ENCODE data around the gene C10orf90. TPM values are rescaled to one million over a fixed set of nuclear protein-coding genes. Genes with fewer than 3 reads are reported as not detected.

Gene C10orf90
- total RNA-seq, 1 experiment from 2014 or later, result 0.59 TPM

GRCh38 chr10:126583552-126584200, 86.8 kb downstream of the C10orf90 start:
- H3K4me2 ChIP-seq, result no peak overlapping the region
- intact Hi-C loops (cut with micrococcal nuclease; ENCODE audit: unreplicated experiment), result no loop called here
- CTCF ChIA-PET, result no interaction called here
- no peaks in the 10 kb centered on the region for H3K9me3 ChIP-seq (ENCODE audit: insufficient read depth, low read depth)
- POLR2A ChIA-PET (ENCODE audit: unreplicated experiment), result no interaction called here
- no peaks in the 10 kb centered on the region for H3K4me1 ChIP-seq (replicated peaks; ENCODE audit: insufficient read depth)
- H4K20me1 ChIP-seq (ENCODE audit: insufficient read depth), result no peaks in the 10 kb centered on the region
- 0 out of 2 replicates have a peak, but pooled peaks cover 4% of the 10 kb centered on the region for H3K27me3 ChIP-seq (ENCODE audit: insufficient read depth, low read depth)
- no peak overlapping the region for H3K4me3 ChIP-seq
- H3K36me3 ChIP-seq (ENCODE audit: low read depth), result no peaks in the 10 kb centered on the region
- BruUV-seq (replicated peaks), result no TSS peak
- no peaks in the 10 kb centered on the region for H3K9me2 ChIP-seq (ENCODE audit: insufficient read depth)
- H3K27ac ChIP-seq, result no peak overlapping the region
- no peak for TF ChIP-seq CTCF (conservative IDR thresholded peaks at IDR 0.05)
- TF ChIP-seq EZH2 (IDR thresholded peaks at IDR 0.05; ENCODE audit: low read depth), result no peak
- no peak overlapping the region for H2AFZ ChIP-seq
- no peaks in the 10 kb centered on the region for H3F3A ChIP-seq (ENCODE audit: insufficient read depth, low read depth)
- no peaks in the 10 kb centered on the region for H3K79me2 ChIP-seq (ENCODE audit: low read depth)
- DNase-seq, result no peak

GRCh38 chr10:126581648-126582046, 88.8 kb downstream of the C10orf90 start:
- Histone ChIP-seq H3K4me3 (no peak overlapping the region), H3F3A (ENCODE audit: insufficient read depth, low read depth) (no peaks in the 10 kb centered on the region), H3K79me2 (ENCODE audit: low read depth) (no peaks in the 10 kb centered on the region), H3K4me1 (replicated peaks; ENCODE audit: insufficient read depth) (no peaks in the 10 kb centered on the region), H4K20me1 (ENCODE audit: insufficient read depth) (no peaks in the 10 kb centered on the region), H3K36me3 (ENCODE audit: low read depth) (no peaks in the 10 kb centered on the region), H2AFZ (no peak overlapping the region), H3K4me2 (no peak overlapping the region), H3K27ac (no peak overlapping the region), H3K9me3 (ENCODE audit: insufficient read depth, low read depth) (no peaks in the 10 kb centered on the region), H3K9me2 (ENCODE audit: insufficient read depth) (no peaks in the 10 kb centered on the region), H3K27me3 (ENCODE audit: insufficient read depth, low read depth) (0 out of 2 replicates have a peak, but pooled peaks cover 4% of the 10 kb centered on the region)
- intact Hi-C loops (cut with micrococcal nuclease; ENCODE audit: unreplicated experiment), result no loop called here
- CTCF ChIA-PET, result no interaction called here
- no TSS peak for BruUV-seq (replicated peaks)
- TF ChIP-seq EZH2 (IDR thresholded peaks at IDR 0.05; ENCODE audit: low read depth) (no peak), CTCF (conservative IDR thresholded peaks at IDR 0.05) (no peak)
- POLR2A ChIA-PET (ENCODE audit: unreplicated experiment), result no interaction called here
- no peak for DNase-seq

- 0 out of 2 replicates have a peak, but pooled peaks cover 4% of the 10 kb centered on the region for H3K27me3 ChIP-seq (ENCODE audit: insufficient read depth, low read depth)
- H3K36me3 ChIP-seq (ENCODE audit: low read depth), result no peaks in the 10 kb centered on the region
- H3K9me2 ChIP-seq (ENCODE audit: insufficient read depth), result no peaks in the 10 kb centered on the region
- no peak for DNase-seq
- no TSS peak for BruUV-seq (replicated peaks)
- H3F3A ChIP-seq (ENCODE audit: insufficient read depth, low read depth), result no peaks in the 10 kb centered on the region
- ChIA-PET CTCF (no interaction called here), POLR2A (ENCODE audit: unreplicated experiment) (no interaction called here)
- H4K20me1 ChIP-seq (ENCODE audit: insufficient read depth), result no peaks in the 10 kb centered on the region
- no peaks in the 10 kb centered on the region for H3K79me2 ChIP-seq (ENCODE audit: low read depth)
- intact Hi-C loops (cut with micrococcal nuclease; ENCODE audit: unreplicated experiment), result no loop called here
- no peak overlapping the region for H3K4me3 ChIP-seq
- H3K27ac ChIP-seq, result no peak overlapping the region
- no peak overlapping the region for H3K4me2 ChIP-seq
- H2AFZ ChIP-seq, result no peak overlapping the region
- no peaks in the 10 kb centered on the region for H3K9me3 ChIP-seq (ENCODE audit: insufficient read depth, low read depth)
- H3K4me1 ChIP-seq (replicated peaks; ENCODE audit: insufficient read depth), result no peaks in the 10 kb centered on the region
- TF ChIP-seq CTCF (conservative IDR thresholded peaks at IDR 0.05) (no peak), EZH2 (IDR thresholded peaks at IDR 0.05; ENCODE audit: low read depth) (no peak)
Measured at GRCh38 chr10:126580873-126581647, 89.4 kb downstream of the C10orf90 start.

Data from PC-9 (cell line).